NCI-H526 treated with DMSO at 0.1 percent for 48 hours (cell line): ENCODE measurements around the gene ZWILCH.
"Not testable (repeated sequence)": the region's sequence is repeated elsewhere in the genome, so short reads cannot be mapped to it uniquely, and the experiment has no call there.

Experiments used
- DNase-seq: peaks from one replicate; lab custom pipeline; 2025; lab: John Stamatoyannopoulos, UW

The ZWILCH gene

DNA sequence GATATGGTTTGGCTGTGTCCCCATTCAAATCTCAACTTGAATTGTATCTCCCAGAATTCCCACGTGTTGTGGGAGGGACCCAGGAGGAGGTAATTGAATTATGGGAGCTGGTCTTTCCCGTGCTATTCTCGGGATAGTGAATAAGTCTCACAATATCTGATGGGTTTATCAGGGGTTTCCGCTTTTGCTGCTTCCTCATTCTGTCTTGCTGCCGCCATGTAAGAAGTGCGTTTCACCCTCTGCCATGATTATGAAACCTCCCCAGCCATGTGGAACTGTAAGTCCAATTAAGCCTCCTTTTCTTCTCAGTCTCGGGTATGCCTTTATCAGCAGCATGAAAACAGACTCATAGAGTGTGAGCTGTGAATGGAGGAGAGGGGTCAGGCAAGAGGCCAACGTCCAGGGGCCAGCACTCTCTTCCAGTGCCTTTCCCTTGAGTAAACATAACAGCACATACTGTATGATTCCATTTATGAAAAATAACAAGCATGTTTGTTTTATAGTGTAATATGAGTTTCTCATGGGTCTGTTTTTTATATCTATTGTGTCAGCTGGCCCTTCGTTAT lies 76.9 kb downstream of the ZWILCH start:
- no peak for DNase-seq

DNA sequence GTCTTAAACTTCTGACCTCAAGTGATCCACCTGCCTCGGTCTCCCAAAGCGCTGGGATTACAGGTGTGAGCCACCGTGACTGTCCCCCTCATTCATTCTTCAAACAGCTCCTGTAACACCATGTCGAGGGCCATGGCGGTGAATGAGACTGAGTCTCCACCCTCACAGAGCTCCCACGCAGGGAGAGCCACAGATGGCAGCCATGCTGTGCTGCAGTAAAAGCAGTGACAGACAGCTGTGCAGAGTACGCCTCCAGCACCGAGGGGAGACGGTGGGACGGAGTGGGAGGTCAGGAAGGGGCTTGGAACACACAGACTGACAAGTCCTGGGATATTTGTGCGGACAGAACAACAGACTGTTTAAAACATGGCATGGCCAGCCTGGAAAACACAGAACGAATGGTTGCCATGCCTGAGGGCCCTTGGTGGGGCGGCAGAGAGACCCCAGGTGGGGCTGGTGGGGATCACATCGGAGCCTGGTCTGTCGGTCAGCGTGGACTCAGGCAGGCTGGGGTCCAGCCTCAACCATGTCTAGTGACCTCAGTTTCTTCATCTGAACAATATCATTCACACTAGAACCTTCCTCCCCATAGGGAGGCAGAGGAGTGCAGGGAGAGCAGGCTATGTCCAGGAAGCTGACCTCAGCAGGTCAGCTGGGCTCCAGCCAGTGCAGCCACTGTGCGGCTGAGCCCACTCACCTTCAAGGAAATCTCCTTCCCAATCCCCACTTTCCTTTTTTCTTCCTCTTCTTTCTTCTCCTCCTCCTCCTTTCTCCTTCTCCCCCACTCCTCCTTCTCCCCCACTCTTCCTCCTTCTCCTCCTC lies 81.2 kb downstream of the ZWILCH start:
- no peak for DNase-seq

DNA sequence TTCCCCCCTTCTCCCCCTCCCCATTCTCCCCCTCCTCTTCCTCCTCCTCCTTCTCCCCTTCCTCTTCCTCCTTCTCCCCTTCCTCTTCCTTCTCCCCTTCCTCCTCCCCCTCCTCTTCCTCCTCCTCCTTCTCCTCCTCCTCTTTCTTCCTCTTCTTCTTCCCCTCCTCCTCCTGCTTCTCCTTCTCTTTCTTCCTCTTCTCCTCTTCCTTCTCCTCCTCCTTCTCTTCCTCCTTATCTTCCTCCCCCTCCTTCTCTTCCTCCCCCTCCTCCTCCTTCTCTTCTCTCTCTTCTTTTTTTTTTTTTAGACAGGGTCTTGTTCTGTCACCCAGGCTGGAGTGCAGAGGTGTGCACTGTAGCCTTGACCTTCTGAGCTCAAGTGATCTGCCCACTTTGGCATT lies 81.9 kb downstream of the ZWILCH start:
- no peak for DNase-seq

DNA sequence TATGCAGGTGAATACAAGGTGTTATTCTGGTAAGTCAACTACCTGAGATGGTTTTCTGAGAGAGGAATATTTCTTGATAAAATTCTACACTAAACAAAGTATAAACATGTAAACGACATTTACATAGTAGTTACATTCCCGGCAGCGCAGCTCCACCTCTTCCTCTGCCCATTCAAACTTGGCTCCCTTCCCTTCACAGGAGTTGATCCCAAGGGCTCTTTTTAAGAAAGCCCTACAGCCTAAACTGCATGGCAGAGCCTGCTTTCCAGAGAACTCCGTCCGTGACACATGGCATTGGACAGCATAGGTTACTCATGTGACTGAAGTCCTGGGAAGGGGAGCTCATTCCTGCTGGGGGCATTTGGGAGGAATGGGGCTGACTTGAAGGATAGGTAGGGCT lies 82.6 kb downstream of the ZWILCH start:
- no peak for DNase-seq

GRCh38 chr15:66588537-66588936 lies 83.4 kb downstream of the ZWILCH start:
- no peak for DNase-seq

DNA sequence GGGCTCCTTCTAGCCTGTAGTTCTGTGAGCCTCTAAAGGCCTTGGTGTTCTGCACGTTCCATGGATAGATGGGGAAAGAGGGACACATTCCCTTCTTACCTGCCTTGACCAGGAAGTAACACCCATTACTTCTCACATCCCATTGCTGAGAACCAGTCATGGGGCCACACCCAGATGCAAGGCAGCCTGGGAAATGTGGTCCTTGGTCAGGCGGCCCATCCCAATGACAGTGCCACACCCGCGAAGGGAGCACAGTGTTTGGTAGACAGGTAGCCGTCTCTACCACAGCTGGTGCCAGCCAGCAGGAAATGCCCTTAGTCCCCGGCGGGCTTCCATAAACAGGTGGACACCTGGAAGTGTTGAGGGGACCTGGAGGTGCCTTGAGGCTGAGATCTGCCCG lies 83.8 kb downstream of the ZWILCH start:
- DNase-seq = no peak

DNA sequence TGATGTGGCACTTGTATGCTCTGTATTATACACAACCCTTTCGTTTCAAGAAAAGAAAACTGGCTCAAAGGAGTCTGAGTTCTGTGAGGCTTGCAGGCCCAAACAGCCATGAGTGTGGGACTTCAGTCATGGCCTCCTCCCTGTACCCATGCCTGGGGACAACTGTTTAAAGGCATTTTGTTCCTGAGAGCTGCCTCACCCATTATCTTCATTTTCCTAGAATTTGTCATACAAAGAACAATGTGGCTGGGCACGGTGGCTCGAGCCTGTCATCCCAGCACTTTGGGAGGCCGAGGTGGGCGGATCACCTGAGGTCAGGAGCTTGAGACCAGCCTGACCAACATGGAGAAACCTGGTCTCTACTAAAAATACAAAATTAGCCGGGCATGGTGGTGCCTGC lies 84.3 kb downstream of the ZWILCH start:
- DNase-seq = not testable (repeated sequence)

- no peak for DNase-seq
Observed at GRCh38 chr15:66590435-66590834, 85.3 kb downstream of the ZWILCH start.

GRCh38 chr15:66591322-66591862 lies 86.3 kb downstream of the ZWILCH start:
- no peak for DNase-seq

DNA sequence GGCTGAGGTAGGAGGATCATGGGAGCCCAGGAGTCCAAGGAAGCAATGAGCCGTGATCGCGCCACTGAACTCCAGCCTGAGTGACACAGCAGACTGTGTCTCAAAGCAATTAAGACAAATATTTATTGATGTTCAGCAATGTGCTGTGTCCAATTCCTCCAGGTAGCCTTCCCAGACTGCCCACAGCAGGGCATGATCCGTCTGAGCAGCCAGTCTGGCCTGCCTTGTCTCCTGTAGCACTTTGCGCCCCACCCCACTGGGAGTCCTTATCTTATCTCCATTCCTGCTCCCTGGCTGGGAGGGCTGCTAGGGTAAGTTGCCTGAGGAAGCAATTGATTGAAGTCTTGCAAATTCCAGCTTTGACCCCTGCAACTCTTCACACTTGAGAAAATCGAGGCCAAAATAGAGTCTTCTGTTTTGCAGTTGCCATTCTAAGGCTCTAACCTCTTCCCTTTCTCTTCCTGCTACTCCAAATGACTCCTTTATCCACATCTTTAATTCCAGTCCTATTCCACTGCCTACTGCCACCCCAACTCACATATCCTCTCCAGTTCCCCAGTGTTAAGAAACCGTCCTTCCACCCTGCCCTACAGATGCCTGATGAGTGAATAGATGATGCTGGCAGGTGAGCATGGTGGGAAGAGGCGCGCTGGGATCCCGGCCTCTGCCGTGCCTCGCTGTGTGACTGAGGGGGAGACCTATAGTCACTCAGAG lies 87.5 kb downstream of the ZWILCH start:
- no peak for DNase-seq

GRCh38 chr15:66593219-66593780 lies 88.2 kb downstream of the ZWILCH start:
- no peak for DNase-seq

DNA sequence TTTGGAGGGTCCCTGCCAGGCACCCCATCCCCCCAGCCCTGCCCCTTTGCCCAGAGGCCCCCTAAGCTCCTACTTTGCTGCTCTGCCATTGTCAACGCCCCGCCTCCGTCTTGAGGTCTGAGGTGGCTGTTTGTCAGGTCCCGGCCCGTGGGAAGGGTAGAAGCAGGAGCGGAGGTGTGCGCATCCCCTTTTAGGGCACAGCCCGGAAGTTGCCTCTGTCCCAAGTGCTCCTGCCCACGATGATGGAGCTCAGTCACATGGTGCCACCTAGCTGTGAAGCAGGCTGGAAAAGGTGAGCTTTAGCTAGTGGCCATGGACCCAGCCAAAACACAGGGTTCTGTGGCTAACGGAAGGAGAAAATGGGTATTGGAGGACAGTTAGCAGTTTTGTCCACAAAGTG lies 89.2 kb downstream of the ZWILCH start:
- DNase-seq = no peak

DNA sequence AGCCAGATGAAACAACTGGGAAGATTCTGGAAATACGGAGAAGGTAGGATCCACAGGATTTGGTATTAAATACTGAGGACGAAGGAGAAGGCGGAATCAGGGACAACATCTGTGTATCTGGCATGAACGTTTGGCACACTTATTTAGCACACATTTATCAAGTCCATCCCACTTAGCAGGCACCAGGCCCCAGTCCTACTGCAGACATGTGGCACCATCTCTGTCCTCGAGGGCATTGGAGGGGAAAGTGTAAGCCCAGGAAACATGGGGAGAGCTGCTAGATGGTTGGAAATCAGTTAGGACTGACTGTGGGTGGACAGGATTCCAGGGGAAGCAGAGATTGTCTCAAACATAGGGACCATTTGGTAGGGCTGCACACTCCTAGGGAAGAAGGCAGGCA lies 89.7 kb downstream of the ZWILCH start:
- DNase-seq = no peak

GRCh38 chr15:66595332-66595731 lies 90.2 kb downstream of the ZWILCH start:
- no peak for DNase-seq

GRCh38 chr15:66595931-66596545 lies 90.9 kb downstream of the ZWILCH start:
- DNase-seq = no peak

DNA sequence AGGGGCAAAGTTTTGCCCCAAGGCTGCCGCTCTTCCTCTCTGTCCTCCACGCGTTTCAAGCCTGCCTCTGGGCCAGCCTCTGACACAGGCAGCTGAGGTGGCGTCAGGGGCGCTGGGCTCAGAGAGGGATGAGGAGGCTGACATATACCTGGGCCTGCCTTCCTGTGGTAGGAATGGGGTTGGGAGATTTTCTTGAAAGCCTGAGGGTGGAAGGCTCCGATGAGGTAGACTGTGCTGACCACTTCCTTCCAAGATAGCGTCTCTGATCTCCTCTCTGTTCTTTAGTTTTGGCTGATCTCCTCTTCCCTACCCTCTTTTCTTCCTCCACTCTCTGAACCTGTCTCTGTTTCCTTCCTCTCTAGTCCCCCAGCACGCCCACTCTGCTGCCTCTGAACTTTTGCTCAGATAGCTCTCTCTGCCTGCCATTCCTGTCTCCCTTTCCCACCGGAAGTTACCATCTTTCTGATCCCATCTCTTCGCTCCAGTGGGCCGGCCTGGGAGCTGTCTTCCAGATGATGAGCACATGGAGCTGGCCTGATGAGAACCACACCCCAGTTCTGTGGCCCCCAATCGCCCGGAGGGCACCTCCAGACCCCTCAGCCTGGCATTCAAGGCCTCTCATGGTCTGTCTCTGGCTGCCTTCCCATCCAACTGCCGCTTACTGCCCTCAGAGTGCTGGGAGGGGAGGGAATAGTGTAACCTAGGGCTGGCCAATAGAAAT lies 93.1 kb downstream of the ZWILCH start:
- DNase-seq = no peak
